Endothelial cell (in vitro differentiated cells): Measurements from ENCODE around the gene MREG. TPM values are rescaled to one million over a fixed set of nuclear protein-coding genes. Genes with fewer than 3 reads are reported as not detected.

Experiments used
- DNase-seq: peaks from one replicate; pipeline ENCODE4 v3.0.0; 2021; ENCODE audit warnings: low spot score
- H3K27ac Mint-ChIP-seq: one replicate; pipeline ENCODE4 v1.8.0; 2021; ENCODE audit warnings: mixed read lengths, inconsistent platforms; ENCODE audit not compliant: unreplicated experiment
- H3K27me3 Mint-ChIP-seq: one replicate; pipeline ENCODE4 v1.8.0; 2021; ENCODE audit warnings: mild to moderate bottlenecking, moderate library complexity, mixed read lengths, inconsistent platforms; ENCODE audit not compliant: unreplicated experiment
- H3K36me3 Mint-ChIP-seq: one replicate; pipeline ENCODE4 v1.8.0; 2021; ENCODE audit warnings: mild to moderate bottlenecking, low read depth, mixed read lengths, inconsistent platforms; ENCODE audit not compliant: unreplicated experiment
- H3K4me1 Mint-ChIP-seq: one replicate; pipeline ENCODE4 v1.8.0; 2021; ENCODE audit warnings: mild to moderate bottlenecking, mixed read lengths, inconsistent platforms; ENCODE audit not compliant: unreplicated experiment
- H3K4me3 Mint-ChIP-seq: one replicate; pipeline ENCODE4 v1.8.0; 2021; ENCODE audit warnings: mild to moderate bottlenecking, mixed read lengths, inconsistent platforms; ENCODE audit not compliant: unreplicated experiment
- H3K9me3 Mint-ChIP-seq: one replicate; pipeline ENCODE4 v1.8.0; 2021; ENCODE audit warnings: mixed read lengths, inconsistent platforms; ENCODE audit not compliant: unreplicated experiment
- total RNA-seq: library from RNA; stranded (reverse); fragmentation: NEBNext Ultra II Directional; extraction: Animal tissue kit (Norgen Biotek cat#: 25700); gene quantifications from one replicate; pipeline ENCODE4 v1.2.1, GENCODE V29; 2021; ENCODE audit not compliant: unreplicated experiment
- TF ChIP-seq, protein P1 (sequence below): fragments of 200-600 bp; sonication (generic); IDR thresholded peaks from one replicate; pipeline ENCODE4 v1.5.0; 2021; ENCODE audit warnings: antibody characterized with exemption; ENCODE audit not compliant: unreplicated experiment

Gene MREG
- total RNA-seq, 1 donor from 2014 or later = 26.1 TPM

- no peak overlapping the region for H3K27ac Mint-ChIP-seq
- H3K27me3 Mint-ChIP-seq = peaks cover 5% of the 10 kb centered on the region
- no peaks in the 10 kb centered on the region for H3K9me3 Mint-ChIP-seq
- peaks cover 6% of the 10 kb centered on the region for H3K36me3 Mint-ChIP-seq
- TF ChIP-seq, protein P1, sequence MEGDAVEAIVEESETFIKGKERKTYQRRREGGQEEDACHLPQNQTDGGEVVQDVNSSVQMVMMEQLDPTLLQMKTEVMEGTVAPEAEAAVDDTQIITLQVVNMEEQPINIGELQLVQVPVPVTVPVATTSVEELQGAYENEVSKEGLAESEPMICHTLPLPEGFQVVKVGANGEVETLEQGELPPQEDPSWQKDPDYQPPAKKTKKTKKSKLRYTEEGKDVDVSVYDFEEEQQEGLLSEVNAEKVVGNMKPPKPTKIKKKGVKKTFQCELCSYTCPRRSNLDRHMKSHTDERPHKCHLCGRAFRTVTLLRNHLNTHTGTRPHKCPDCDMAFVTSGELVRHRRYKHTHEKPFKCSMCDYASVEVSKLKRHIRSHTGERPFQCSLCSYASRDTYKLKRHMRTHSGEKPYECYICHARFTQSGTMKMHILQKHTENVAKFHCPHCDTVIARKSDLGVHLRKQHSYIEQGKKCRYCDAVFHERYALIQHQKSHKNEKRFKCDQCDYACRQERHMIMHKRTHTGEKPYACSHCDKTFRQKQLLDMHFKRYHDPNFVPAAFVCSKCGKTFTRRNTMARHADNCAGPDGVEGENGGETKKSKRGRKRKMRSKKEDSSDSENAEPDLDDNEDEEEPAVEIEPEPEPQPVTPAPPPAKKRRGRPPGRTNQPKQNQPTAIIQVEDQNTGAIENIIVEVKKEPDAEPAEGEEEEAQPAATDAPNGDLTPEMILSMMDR = no peak
- peaks cover 23% of the 10 kb centered on the region for H3K4me1 Mint-ChIP-seq
- DNase-seq = no peak
- H3K4me3 Mint-ChIP-seq = no peak overlapping the region
Observed at GRCh38 chr2:216016581-216016980, 3.2 kb upstream of the MREG start.

DNA sequence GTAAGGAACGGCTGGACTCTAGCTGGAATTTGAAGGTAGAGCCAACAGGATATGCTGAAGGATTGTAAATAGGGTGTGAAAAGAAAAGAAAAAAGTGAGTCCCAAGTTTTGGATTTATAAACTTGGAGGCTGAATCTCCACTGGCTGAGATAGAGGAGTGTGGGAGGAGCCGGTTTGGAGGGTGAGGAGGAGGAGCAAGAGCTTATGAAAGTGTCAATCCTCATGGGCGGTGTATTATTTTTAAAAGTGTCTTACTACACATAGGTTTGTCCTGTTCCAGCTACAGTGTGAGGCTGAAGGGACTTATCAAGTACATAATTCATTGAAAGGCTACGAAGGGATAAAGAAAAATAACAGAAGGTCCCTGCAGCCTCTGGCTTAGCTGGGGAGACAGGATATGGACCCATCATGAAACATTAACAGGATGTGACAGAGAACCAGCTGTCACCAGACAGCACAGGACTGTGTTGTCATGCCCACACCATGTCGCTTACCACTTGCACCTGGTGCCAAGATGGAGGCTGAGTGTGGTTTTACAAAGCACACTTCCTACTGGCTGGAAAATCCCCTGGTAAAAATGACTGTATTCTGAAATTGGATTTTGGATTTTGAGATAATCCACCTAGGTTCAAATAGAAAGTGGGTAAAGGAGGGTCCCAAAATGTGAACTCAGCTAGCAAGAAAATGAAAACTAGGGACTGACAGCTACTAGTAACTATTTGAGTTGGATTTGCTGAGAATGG is 2.5 kb upstream of the MREG start:
- TF ChIP-seq, protein P1 = no peak
- Mint-ChIP-seq H3K36me3 (peaks cover 6% of the 10 kb centered on the region), H3K9me3 (no peaks in the 10 kb centered on the region), H3K4me3 (no peak overlapping the region), H3K4me1 (peaks cover 25% of the 10 kb centered on the region), H3K27ac (no peak overlapping the region), H3K27me3 (peaks cover 5% of the 10 kb centered on the region)
- DNase-seq = no peak

DNA sequence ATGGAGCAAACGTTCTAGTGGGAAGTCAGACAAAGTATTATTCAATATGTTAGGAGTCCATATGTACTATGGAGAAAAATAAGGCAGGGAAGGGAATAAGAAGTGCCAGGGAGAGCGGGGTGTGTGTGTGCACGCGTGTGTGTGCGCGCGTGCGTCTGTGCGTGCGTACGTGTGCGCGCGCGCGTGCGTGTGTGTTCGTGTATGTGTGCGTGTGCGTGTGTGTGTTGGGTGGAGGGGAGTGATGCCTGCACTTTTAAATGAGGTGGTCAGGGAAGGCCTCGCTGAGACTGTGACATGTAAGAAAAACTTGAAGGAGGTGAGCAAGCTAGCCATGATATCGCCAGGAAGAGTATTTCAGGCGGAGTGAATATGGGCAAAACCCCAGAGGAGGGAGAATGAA is 1.6 kb upstream of the MREG start:
- H3K4me3 Mint-ChIP-seq = peak overlapping the region; percentile 27
- H3K27me3 Mint-ChIP-seq = peaks cover 5% of the 10 kb centered on the region
- no peaks in the 10 kb centered on the region for H3K9me3 Mint-ChIP-seq
- TF ChIP-seq, protein P1 = no peak
- H3K27ac Mint-ChIP-seq = no peak overlapping the region
- DNase-seq = no peak
- peaks cover 25% of the 10 kb centered on the region for H3K4me1 Mint-ChIP-seq
- peaks cover 6% of the 10 kb centered on the region for H3K36me3 Mint-ChIP-seq

DNA sequence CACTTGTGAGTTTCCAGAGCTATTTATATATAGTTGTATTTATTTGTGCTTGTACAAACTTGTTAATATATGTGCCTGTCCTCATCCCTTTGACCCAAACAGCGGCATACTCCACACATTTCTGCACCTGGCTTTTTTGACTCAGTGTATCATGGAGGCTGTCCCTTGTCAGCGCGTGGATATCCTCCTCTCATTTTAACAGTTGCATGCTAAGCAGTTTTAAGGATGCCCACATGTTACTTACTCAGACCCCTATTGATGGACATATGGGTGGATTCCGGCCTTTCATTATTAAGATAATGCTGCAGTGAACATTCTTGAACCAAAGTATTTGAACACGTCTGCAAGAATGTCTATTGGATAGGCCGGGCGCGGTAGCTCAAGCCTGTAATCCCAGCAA is 655 bp upstream of the MREG start:
- Mint-ChIP-seq H3K27me3 (peaks cover 5% of the 10 kb centered on the region), H3K4me3 (peak overlapping the region; percentile 79), H3K9me3 (no peaks in the 10 kb centered on the region), H3K36me3 (peaks cover 6% of the 10 kb centered on the region), H3K27ac (no peak overlapping the region), H3K4me1 (peaks cover 25% of the 10 kb centered on the region)
- TF ChIP-seq, protein P1 = no peak
- no peak for DNase-seq

- H3K27ac Mint-ChIP-seq = peak overlapping the region; percentile 65
Observed at GRCh38 chr2:216012830-216013079, 596 bp downstream of the MREG start.

More at GRCh38 chr2:216012830-216013079, 596 bp downstream of the MREG start:
- Mint-ChIP-seq H3K4me1 (peaks cover 25% of the 10 kb centered on the region), H3K9me3 (no peaks in the 10 kb centered on the region), H3K4me3 (peak overlapping the region; percentile 93), H3K27me3 (peaks cover 5% of the 10 kb centered on the region), H3K36me3 (no peaks in the 10 kb centered on the region)
- DNase-seq = no peak
- TF ChIP-seq, protein P1 = no peak
